ENCODE results near the gene SYNE2.
"Not testable (repeated sequence)": the region's sequence is repeated elsewhere in the genome, so short reads cannot be mapped to it uniquely, and the experiment has no call there.

The SYNE2 gene

DNA sequence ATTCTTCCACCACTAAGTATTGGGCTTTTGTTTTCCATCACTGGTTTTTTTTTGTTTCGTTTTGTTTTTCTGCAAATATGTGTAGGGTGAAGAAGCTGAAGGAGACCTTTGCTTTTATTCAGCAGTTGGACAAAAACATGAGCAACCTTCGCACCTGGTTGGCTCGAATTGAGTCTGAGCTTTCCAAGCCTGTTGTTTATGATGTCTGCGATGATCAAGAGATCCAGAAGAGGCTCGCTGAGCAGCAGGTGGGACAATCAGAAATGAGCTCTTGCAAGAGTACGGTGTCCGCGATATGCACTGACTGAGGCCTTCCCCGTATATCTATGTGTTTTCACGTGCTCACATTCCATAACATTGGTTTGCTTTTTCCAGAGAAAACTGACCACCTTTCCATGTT is 349.9 kb downstream of the SYNE2 start:
- TF ChIP-seq CTCF (IDR thresholded peaks at IDR 0.05; ENCODE audit: low read depth, low read length), result no peak
- H3K4me3 ChIP-seq (ENCODE audit: low read depth, low read length), result no peak overlapping the region

DNA sequence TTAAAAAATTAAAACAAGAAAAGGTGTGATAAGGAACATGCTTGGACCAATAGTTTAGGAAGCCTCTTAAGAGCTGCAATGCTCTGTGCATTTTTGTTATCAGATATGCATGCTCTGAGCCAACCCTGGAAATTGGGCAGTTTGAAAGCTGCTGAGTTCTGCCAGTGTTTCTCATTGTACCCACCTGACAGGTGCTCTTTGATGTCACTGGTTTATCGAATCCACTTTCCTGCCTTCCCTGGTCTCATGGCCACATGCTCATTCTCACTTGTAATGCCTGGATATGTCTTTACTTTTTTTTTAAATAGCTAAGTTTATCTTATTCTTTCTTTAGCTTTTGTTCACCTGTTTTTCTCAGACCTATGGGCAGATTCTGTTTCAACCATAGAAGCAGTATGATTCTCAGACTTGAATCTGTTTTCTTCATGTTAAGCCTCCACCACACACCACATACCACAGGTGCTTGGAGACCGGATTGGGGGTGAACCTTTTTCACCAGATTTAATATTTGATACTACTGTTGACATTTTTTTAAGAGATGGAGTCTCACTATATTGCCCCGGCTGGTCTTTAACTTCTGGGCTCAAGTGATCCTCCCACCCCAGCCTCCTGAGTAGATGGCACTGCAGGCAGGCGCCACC is 350.7 kb downstream of the SYNE2 start:
- TF ChIP-seq CTCF (IDR thresholded peaks at IDR 0.05; ENCODE audit: low read depth, low read length), result no peak
- no peak overlapping the region for H3K4me3 ChIP-seq (ENCODE audit: low read depth, low read length)

DNA sequence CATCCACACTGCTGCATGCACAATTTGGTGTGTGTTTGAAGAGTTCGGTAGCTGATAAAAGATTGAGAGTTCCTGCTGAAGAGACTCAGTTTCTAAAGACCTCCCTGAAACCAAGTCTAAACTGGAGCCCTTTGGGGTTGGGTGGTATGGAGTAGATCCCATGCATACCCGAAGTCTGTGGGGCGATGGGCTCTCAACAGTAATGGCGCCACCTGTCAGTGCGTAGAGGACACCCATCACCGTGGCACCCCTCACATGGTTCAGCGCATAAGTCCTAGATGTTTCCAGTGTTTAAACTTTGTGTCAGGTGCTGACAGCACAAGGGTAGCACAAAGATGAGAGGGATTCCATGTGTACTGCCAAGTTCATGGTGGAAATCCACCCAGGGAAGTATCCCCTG is 355.5 kb downstream of the SYNE2 start:
- no peak for TF ChIP-seq CTCF (IDR thresholded peaks at IDR 0.05; ENCODE audit: low read depth, low read length)
- H3K4me3 ChIP-seq (ENCODE audit: low read depth, low read length), result no peak overlapping the region

DNA sequence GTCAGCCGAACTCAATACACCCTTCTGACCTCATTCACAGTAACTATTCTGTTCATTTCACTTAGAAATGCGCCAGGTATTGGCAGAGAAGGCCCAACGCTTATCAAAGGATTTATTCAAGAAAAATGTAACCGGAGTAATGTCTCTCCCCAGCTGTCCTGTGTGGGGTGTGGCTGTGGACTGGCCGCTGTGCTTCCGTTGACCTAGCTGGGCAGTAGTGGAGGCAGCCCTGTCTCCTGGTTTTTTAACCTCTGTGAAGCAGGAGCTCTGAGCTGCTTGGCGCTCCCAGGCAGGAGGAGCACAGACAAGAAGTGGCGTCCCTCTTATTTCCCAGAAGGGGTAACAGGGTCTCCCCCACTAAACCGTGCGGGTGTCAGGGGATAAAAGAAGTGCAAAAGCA is 356.2 kb downstream of the SYNE2 start:
- H3K4me3 ChIP-seq (ENCODE audit: low read depth, low read length), result no peak overlapping the region
- no peak for TF ChIP-seq CTCF (IDR thresholded peaks at IDR 0.05; ENCODE audit: low read depth, low read length)

DNA sequence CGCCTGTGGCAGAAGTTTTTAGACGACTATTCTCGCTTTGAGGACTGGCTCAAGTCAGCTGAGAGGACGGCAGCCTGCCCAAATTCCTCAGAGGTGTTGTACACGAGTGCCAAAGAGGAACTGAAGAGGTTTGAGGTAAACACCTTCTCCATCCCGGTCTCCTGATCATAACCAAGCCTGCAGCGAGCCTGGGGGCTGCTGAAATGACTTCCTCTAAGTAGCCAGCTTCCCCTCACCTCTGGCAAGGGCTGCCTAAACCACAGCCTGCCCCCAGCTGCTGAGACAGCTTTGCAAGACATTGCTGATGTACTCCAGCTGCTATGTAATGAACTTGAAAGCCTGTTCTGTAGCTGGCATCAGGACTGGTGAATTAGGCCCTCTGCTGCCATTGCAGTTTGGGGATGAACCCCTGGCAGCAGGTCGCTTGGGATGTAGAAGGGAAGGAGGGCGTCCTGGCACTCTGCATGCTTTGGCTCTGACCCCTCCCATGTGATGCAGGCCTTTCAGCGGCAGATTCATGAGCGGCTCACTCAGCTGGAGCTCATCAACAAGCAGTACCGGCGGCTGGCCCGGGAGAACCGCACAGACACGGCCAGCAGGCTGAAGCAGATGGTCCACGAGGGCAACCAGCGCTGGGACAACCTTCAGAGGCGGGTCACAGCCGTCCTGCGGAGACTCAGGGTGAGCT is 356.8 kb downstream of the SYNE2 start:
- TF ChIP-seq CTCF (IDR thresholded peaks at IDR 0.05; ENCODE audit: low read depth, low read length), result no peak
- H3K4me3 ChIP-seq (ENCODE audit: low read depth, low read length), result no peak overlapping the region

DNA sequence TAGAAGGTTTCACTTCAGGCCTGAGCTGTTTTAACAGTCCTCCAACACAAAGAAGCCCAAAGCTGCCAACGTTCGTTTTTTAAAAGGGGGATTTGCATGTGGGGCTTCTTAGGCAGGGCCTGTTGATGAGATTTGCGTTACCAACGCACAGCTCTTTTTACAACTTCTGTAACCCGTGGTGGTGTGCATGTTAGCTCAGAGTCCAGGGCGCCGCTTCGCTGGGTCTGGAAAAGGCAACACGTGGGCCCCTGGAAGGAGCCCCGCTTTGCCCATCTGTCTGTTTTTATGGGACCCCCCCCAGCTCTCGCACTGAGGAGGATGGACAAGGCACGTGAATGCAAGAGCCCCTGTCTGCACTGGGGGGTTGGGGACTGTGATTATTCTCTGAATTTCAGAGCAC is 357.4 kb downstream of the SYNE2 start:
- TF ChIP-seq CTCF (IDR thresholded peaks at IDR 0.05; ENCODE audit: low read depth, low read length), result no peak
- no peak overlapping the region for H3K4me3 ChIP-seq (ENCODE audit: low read depth, low read length)

GRCh38 chr14:64210912-64211311 is 358.1 kb downstream of the SYNE2 start:
- not testable (repeated sequence) for H3K4me3 ChIP-seq (ENCODE audit: low read depth, low read length)

- no peak for TF ChIP-seq CTCF (IDR thresholded peaks at IDR 0.05; ENCODE audit: low read depth, low read length)
- H3K4me3 ChIP-seq (ENCODE audit: low read depth, low read length), result no peak overlapping the region
Observed at GRCh38 chr14:64212666-64213065, 359.9 kb downstream of the SYNE2 start.

All from WI38 (cell line).